ENCODE results near the gene PAX8. TPM values are rescaled to one million over a fixed set of nuclear protein-coding genes. Genes with fewer than 3 reads are reported as not detected.
A peak's percentile ranks its signal among the peaks of the same experiment; 100 is the strongest.
"Not testable (repeated sequence)": the region's sequence is repeated elsewhere in the genome, so short reads cannot be mapped to it uniquely, and the experiment has no call there.

Gene PAX8
- total RNA-seq, 1 donor from 2014 or later: not detected

DNA sequence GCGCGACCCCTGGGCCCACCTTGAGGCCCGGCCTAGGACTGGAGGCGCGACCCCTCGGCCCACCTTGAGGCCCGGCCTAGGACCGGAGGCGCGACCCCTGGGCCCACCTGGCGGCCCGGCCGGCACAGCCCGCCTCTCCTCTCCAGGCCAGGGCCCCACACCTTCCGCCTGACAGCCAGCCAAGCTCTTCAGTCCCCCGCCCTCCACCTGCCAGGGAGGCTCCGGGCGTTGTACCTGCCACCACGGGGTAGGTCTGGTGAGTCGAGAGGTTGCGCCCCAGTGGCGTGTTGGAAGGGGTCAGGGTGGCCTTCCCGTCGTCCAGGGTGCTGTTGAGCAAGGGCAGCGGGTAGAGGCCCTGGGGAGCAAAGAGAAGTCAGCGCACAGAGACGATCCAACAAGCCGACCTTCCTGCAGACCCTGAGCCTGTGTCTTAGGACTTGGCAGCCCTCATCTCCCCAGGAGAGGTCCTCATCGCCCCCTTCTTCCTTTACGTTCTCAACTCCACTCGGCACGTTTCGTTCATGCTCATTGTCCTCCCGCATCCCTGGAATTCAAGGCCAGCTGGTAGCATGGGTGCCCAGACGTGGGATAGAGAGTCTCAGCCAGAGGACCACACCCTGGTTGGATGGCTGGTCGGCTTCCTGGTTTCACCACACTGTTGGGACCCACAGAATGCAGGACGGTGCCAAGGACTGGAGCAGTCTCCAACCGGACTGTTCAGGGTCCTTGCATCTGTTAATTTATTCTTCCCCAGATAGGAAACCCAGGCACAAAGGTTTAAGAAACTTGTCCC, 42.2 kb downstream of the PAX8 start:
- DNase-seq: no peak

DNA sequence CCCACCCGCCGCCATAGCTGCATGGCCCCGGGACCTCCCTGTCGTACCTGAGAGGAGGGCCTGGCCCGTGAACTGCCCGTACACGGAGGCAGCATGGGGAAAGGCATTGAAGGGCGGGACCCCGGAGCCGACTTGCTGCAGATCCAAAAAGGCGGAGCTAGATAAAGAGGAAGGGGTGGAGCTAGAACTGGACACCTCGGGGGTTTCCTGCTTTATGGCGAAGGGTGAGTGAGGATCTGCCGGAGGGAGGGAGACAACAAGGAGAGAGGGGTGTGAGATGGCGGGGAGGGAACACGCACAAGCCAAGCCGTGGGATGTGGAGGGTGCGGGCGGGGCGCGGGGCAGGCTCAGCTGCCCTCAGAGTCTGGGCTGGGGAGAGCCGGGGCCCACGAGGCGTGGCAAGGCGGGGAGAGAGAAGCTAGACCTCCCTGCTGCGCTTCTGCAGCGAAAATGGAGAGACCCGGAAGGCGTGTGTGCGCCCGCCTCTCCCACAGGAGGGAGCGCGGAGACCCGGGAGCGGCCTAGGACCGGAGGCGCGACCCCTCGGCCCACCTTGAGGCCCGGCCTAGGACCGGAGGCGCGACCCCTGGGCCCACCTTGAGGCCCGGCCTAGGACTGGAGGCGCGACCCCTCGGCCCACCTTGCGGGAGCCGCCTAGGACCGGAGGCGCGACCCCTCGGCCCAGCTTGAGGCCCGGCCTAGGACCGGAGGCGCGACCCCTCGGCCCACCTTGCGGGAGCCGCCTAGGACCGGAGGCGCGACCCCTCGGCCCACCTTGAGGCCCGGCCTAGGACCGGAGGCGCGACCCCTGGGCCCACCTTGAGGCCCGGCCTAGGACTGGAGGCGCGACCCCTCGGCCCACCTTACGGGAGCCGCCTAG, 43.1 kb downstream of the PAX8 start:
- DNase-seq: not testable (repeated sequence)

- no peak for DNase-seq
These were observed 43.9 kb downstream of the PAX8 start for GRCh38 chr2:113234721-113235346.

GRCh38 chr2:113233593-113234550, 44.8 kb downstream of the PAX8 start:
- DNase-seq: no peak

DNA sequence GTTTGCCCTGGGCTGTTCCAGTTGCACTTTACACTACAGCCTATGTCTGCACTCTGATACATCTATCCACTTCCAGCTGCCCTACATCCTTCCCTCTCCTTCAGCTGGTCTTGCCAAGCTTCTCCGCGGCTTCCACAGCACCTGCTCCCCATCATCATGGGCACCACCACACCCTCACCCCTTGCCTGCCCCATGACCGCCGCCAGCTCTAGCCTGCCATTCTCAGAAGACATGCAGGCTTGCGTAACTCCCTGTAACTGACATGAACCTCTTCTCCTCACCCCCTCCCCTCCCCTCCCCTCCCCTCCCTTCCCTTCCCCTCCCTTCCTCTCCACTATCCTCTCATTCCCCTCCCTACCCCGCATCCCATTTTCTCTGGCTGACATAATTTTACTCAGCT, 46.0 kb downstream of the PAX8 start:
- peak; percentile 64 for DNase-seq

GRCh38 chr2:113232123-113232522, 46.6 kb downstream of the PAX8 start:
- DNase-seq: no peak

DNA sequence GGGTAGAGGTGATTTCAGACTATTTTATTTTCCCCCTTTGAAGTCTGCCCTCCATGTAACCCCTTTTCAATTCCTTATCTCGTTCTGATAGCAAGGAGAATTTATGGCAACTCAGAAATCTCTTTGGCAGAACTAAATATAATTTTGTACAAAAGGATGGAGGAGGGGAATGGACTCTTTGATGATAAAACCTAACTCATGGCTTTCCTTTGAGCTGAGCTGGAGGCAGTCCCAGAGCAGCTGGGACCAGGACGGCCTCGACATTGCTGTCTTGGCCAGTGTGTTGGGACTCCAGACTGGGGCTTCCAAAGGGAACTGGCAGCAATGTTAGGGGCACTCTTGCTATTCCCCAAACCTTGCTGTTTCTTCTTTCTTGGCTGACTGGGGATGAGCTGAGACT, 47.7 kb downstream of the PAX8 start:
- no peak for DNase-seq

- no peak for DNase-seq
These were observed 48.2 kb downstream of the PAX8 start for GRCh38 chr2:113230531-113230930.

- DNase-seq: no peak
These were observed 48.9 kb downstream of the PAX8 start for GRCh38 chr2:113229795-113230194.

DNA sequence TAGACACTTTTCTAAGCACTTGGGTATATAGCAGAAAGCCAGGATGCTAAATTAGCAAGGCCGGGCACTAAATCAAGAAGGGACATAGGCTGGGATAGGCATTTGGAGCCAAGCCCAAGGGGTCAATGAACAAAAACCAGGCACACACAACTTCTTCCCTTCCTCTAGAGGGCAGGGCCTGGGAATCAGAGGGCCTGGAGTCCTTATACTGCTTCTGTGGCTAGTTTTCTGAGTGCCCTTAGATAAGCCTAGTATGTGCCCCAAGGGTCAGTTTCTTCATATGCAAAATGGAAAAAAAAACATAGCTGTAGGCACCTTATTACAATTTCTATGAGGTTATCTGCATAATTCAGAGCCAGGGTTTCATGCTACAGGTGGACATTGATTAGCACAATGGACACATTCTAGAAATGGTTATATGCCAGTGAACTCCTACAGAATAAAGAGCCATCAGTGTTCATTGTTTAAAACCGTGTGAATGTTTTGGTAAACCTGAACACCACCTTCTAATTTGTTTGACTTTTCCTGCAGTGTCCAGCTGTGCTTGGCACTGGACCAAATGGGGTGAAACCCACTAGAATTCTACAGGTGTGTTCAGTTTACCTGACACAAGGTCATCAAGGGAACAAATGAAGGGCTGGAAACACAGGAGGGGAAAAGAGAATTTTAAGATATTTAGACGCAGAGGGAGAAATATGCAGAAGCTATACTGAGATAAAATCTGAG, 49.6 kb downstream of the PAX8 start:
- DNase-seq: no peak

- no peak for DNase-seq
These were observed 50.4 kb downstream of the PAX8 start for GRCh38 chr2:113228351-113228750.

DNA sequence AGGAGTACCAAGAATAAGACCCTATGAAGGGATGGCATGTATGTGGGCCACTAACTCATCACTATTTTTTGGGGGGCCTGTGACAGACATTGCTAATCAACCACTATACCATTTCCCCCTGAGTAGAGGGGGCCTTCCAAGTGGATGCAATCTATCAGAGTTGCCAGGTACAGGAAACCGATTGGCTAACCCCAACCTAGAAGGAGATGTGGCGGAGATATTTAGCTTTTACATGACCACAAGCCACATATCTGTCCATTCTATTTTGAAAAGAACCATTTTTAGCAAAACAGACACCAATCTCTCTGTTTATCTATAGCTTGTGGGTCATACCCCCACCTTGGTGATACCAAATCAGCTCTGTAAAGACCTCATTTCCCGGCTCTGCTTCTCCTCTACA, 51.0 kb downstream of the PAX8 start:
- DNase-seq: no peak

GRCh38 chr2:113227290-113227689, 51.4 kb downstream of the PAX8 start:
- DNase-seq: no peak

GRCh38 chr2:113226462-113226861, 52.3 kb downstream of the PAX8 start:
- DNase-seq: no peak

- DNase-seq: peak; percentile 83
These were observed 53.2 kb downstream of the PAX8 start for GRCh38 chr2:113225263-113226259.

DNA sequence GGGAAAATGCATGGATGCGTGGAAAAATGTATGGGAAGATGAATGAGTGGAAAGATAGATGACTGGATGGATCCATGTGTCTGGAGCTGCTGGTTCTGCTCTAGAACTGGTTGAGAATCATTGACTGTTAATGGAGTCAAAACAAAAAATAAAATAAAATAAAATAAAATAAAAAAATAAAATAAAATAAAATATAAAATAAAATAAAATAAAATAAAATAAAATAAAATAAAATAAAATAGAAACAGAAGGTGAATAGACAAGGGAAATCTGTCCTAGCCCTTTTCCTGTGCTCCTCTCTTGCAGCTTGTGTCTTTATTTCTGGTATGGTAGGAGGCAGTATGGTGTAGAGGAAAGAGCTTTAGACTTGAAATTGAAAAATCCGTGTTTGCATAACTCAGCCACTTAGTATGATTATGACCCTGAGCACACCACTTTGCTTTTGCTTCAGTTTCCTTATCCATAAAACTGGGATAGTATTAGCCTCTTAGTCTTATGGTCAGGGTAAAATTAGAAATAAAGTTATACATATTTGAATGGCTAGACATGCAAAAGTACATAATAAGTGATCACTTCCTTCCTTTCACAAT, 54.0 kb downstream of the PAX8 start:
- DNase-seq: no peak

DNA sequence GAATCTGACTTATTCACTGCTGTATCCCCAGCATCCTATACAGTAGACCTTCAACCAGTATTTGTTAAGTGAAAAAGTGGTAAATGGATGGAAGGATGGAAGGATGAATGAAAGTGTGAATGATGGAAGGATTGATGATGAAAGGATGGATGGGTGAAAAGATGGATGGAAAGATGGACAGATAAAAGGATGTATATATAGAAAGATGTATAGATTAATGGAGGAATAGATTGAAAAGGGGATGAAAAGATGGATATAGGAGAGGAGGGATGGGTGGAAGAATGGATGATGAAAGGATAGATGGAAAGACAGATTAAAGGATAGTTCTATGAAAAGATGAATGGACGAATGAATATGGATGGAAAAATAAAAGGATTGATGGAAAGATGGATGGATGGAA, 54.9 kb downstream of the PAX8 start:
- no peak for DNase-seq

GRCh38 chr2:113221846-113222245, 56.9 kb downstream of the PAX8 start:
- no peak for DNase-seq

DNA sequence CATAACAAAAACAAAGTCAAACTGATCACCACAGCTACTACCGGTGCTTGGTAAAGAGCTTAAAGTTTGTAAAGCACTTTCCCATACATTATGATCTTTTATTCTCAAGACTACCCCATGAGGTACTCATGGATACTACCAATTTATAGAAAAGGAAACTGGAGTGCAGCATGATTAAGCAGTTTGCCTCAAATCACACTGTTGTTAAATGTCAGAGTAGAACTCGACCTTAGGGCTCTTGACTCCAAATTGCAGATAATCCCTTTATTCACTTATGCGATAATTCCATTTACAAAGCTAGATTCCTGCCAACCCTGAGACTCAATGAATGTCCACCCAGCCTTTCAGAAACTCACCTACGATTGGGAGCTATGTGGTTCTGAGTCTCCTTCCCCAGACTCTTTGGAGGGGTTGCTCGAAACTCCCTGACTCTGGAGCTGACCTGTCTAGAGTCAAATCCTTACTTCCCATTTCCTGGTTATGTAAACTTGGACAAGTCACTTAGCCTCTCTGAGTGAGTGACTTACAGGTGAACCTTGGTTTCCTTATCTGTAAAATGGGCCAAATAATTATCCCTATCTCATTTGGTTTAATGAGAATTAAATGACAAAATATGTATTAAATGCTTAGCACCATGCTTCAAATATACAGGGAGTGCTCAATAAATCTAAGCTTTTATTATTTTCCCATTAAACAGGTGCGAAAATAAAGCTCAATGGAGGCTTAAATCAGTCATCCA, 57.6 kb downstream of the PAX8 start:
- no peak for DNase-seq

Measured in tongue (tissue), 2 donors.